C4-2B (cell line): ENCODE measurements around the gene RBM44.

Experiments used
- CTCF ChIP-seq: fragments of 450-650 bp; conservative IDR thresholded peaks from 2 replicates; pipeline ENCODE4 v1.5.1; 2017; ENCODE audit warnings: mild to moderate bottlenecking
- ZFX ChIP-seq: fragments of 450-650 bp; IDR thresholded peaks from 2 replicates; pipeline ENCODE4 v1.6.1; 2017

DNA sequence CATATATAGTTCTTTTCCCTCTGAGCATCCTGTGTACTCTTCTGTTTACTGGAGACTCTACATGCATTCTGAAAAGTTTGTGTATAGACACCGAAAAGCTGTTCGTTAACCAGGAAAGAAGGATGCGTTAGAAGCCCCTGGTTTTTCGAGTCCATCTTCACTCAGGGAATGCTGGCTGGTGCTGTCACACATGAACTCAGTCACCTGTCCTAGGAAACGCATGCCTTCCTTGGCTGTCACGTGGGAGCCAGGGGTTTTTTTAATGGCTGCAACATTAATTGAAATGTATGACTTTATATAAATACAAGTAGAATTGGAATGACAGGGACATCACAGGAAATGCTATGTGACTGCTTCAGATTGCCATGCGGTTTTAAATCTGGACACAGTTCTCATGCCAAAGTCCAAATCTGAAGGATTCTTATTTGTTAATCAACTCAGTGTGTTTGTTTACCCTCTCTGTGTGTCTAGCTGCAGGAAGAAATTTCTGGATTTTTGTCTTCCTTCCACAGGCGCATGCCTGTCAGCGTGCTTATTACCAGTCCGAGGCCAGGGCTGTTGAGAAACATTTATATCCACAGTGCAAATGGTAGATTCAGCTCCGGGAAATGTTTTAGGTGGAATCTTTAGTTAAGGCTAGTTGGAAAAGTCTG, 63.4 kb downstream of the RBM44 start:
- TF ChIP-seq CTCF (no peak), ZFX (no peak)
